NB4 (cell line): ENCODE data around the gene HOTAIR.

Experiments
- CTCF ChIP-seq: IDR thresholded peaks from one replicate; pipeline ENCODE4 v1.5.1; 2012; ENCODE audit warnings: low read depth, low read length
- MAX ChIP-seq: IDR thresholded peaks from 2 replicates; pipeline ENCODE4 v1.6.1; 2011; ENCODE audit warnings: low read depth, low read length

GRCh38 chr12:54008260-54008552, 33.5 kb upstream of the HOTAIR start:
- TF ChIP-seq CTCF: no peak
- no peak for TF ChIP-seq MAX
